Brain microvascular endothelial cell (primary cell): ENCODE measurements around the gene LMX1A.

Experiments used
- DNase-seq: peaks from one replicate; pipeline ENCODE4 v3.0.0-alpha.2; 2020
- H3K27ac ChIP-seq: fragments of 250-450 bp; sonication (Bioruptor Pico); 2 replicates; pipeline ENCODE4 v1.5.1; 2020; ENCODE audit warnings: mild to moderate bottlenecking, moderate library complexity
- H3K27me3 ChIP-seq: fragments of 250-450 bp; sonication (Bioruptor Pico); replicated peaks from 2 replicates; pipeline ENCODE4 v1.5.1; 2020; ENCODE audit warnings: mild to moderate bottlenecking
- H3K36me3 ChIP-seq: fragments of 250-450 bp; sonication (Bioruptor Pico); replicated peaks from 2 replicates; pipeline ENCODE4 v1.5.1; 2020; ENCODE audit warnings: mild to moderate bottlenecking
- H3K4me3 ChIP-seq: 2 replicates; pipeline ENCODE4 v1.5.1; 2011; ENCODE audit warnings: low read depth, mild to moderate bottlenecking, control low read depth, low read length, moderate library complexity
- in situ Hi-C: cut with HindIII; loops from 2 replicates; pipeline ENCODE4 v1.10.0; 2017; ENCODE audit warnings: low sequenced_read_pairs, low pct_ligation_motif_present
- TF ChIP-seq, protein P1 (sequence below): IDR thresholded peaks from 2 replicates; pipeline ENCODE4 v1.5.1; 2011; ENCODE audit warnings: low read depth, mild to moderate bottlenecking, moderate library complexity, low read length, control low read depth, inconsistent platforms; ENCODE audit errors: missing control alignments

Gene LMX1A

DNA sequence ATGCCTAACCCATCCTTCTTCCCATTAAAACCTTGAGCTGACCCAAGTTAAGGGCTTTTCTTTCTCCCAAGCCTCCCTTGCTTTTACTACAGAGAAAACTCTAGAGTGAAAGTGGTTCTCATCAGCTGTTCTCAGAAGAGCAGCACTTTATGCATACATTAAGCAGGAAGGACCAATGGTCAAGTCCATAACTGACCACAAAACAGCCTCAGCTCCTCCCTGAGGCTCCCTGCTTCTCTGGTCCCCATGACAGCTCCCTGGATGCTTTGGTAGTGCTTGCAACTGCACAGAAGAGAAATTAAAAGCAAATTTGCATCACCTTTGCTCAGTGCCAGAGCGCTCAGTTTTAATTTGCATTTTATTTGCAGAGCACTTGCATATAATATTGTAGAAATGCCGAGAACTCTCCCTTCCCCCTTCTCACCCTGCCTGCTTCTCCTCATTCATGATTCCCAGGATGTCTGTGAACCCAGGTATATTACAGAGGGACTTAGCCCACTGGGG lies 56.1 kb downstream of the LMX1A start:
- in situ Hi-C loops: no loop called here
- Histone ChIP-seq H3K4me3 (no peak overlapping the region), H3K36me3 (no peaks in the 10 kb centered on the region), H3K27ac (no peak overlapping the region), H3K27me3 (no peaks in the 10 kb centered on the region)
- TF ChIP-seq, protein P1, sequence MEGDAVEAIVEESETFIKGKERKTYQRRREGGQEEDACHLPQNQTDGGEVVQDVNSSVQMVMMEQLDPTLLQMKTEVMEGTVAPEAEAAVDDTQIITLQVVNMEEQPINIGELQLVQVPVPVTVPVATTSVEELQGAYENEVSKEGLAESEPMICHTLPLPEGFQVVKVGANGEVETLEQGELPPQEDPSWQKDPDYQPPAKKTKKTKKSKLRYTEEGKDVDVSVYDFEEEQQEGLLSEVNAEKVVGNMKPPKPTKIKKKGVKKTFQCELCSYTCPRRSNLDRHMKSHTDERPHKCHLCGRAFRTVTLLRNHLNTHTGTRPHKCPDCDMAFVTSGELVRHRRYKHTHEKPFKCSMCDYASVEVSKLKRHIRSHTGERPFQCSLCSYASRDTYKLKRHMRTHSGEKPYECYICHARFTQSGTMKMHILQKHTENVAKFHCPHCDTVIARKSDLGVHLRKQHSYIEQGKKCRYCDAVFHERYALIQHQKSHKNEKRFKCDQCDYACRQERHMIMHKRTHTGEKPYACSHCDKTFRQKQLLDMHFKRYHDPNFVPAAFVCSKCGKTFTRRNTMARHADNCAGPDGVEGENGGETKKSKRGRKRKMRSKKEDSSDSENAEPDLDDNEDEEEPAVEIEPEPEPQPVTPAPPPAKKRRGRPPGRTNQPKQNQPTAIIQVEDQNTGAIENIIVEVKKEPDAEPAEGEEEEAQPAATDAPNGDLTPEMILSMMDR: no peak
- DNase-seq: no peak

DNA sequence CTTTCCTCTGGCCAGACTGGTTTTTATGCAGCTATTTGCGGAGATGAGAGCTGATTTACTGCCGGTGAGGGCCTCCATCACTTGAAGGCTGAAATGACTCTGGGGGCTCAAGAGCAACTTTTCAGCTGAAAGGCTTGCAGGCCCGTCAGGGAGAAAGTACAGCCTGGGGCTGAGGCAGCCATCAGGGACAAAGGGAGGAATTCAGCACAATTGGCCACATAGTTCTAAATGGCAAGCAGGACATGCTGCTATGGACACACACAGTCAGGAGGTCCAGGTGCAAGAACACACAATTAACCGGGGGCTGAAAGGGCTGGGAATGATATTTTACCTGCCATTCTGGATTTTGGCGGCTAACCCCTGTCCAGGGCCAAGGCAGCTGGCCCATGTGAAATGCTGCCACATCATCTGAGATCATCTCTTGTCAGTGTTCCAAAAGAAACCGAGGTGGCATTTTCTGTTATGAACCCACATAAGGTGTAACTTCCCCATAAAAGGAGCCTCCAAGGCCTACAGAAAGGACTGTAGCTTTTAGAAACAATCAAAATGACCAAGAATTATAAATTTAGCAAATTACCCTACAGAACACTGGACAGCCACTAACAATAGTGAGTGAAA lies 58.2 kb downstream of the LMX1A start:
- Histone ChIP-seq H3K36me3 (no peaks in the 10 kb centered on the region), H3K27me3 (no peaks in the 10 kb centered on the region), H3K4me3 (no peak overlapping the region), H3K27ac (no peak overlapping the region)
- in situ Hi-C loops: no loop called here
- no peak for DNase-seq
- TF ChIP-seq, protein P1: no peak

DNA sequence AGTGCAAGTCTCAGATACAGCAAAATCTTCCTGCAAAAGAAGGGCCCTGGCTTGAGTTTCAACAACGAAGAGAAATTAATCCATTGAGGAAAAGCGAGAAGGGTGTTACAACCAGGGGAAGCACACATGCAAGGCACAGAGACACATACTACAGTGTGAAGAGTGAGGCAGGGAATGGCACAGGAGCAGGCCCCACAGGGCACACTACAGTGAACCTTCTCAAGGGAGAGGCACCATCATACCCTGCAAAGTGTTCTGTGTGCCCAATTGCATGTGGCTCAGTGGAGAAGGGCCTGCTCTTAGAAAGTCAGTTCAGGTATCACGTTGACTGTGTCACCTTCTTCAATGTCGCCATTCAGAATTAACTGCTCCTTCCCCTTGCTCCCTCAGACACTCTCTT lies 60.3 kb downstream of the LMX1A start:
- TF ChIP-seq, protein P1: no peak
- no peaks in the 10 kb centered on the region for H3K36me3 ChIP-seq
- no peak for DNase-seq
- no peak overlapping the region for H3K27ac ChIP-seq
- in situ Hi-C loops: no loop called here
- no peaks in the 10 kb centered on the region for H3K27me3 ChIP-seq
- H3K4me3 ChIP-seq: no peak overlapping the region

- H3K27me3 ChIP-seq: no peaks in the 10 kb centered on the region
- DNase-seq: no peak
- in situ Hi-C loops: no loop called here
- H3K27ac ChIP-seq: no peak overlapping the region
- TF ChIP-seq, protein P1: no peak
- no peak overlapping the region for H3K4me3 ChIP-seq
- H3K36me3 ChIP-seq: no peaks in the 10 kb centered on the region
These were observed 66.4 kb downstream of the LMX1A start for GRCh38 chr1:165290148-165290547.

DNA sequence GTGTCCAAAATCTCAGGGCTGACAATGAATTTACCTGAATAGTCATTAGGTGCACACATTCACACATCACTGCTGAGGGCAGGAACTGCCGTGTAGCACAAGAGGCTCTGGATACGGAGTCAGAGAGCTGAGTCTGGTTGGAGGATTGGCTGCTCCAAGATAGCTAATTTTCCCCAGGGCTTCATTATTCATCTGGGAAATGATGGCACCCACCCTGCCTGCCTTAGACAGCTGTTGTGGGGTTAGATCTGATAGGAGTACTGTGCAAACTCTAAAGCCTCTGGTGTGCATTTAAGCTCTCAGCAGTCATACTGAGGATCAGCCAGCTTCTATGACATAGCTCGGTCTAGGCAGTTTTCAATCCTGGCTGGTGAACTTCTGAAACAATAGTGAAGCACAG lies 67.0 kb downstream of the LMX1A start:
- no peak for DNase-seq
- TF ChIP-seq, protein P1: no peak
- Histone ChIP-seq H3K27ac (no peak overlapping the region), H3K4me3 (no peak overlapping the region), H3K27me3 (no peaks in the 10 kb centered on the region), H3K36me3 (no peaks in the 10 kb centered on the region)
- in situ Hi-C loops: no loop called here

- TF ChIP-seq, protein P1: no peak
- H3K36me3 ChIP-seq: no peaks in the 10 kb centered on the region
- in situ Hi-C loops: no loop called here
- no peak overlapping the region for H3K27ac ChIP-seq
- no peak for DNase-seq
- no peaks in the 10 kb centered on the region for H3K27me3 ChIP-seq
- H3K4me3 ChIP-seq: no peak overlapping the region
These were observed 68.0 kb downstream of the LMX1A start for GRCh38 chr1:165288350-165289120.
